Upper lobe of right lung (tissue), 1 donor: ENCODE results near the gene SHISAL1. TPM values are rescaled to one million over a fixed set of nuclear protein-coding genes. Genes with fewer than 3 reads are reported as not detected.

Source experiments
- ATAC-seq: fragments of 200-7000 bp; cut with Tn5 transposase; one replicate; pipeline ENCODE4 v1.9.1; 2020; ENCODE audit warnings: mild to moderate bottlenecking, moderate library complexity
- DNase-seq: peaks from one replicate; pipeline ENCODE4 v3.0.0-alpha.2; 2020
- H3K27ac ChIP-seq: fragments of 200-600 bp; one replicate; pipeline ENCODE4 v1.8.0; 2022
- H3K27me3 ChIP-seq: fragments of 200-600 bp; one replicate; pipeline ENCODE4 v1.8.0; 2022; ENCODE audit warnings: mild to moderate bottlenecking
- H3K36me3 ChIP-seq: fragments of 200-600 bp; one replicate; pipeline ENCODE4 v1.8.0; 2022
- H3K4me1 ChIP-seq: fragments of 200-600 bp; one replicate; pipeline ENCODE4 v1.8.0; 2022
- H3K4me3 ChIP-seq: fragments of 200-600 bp; one replicate; pipeline ENCODE4 v1.8.0; 2022; ENCODE audit warnings: mild to moderate bottlenecking
- H3K9me3 ChIP-seq: fragments of 200-600 bp; one replicate; pipeline ENCODE4 v1.8.0; 2022
- intact Hi-C: fragments of 100-400 bp; cut with DNase I; formaldehyde crosslinking; loops from one replicate; pipeline ENCODE4 v1.11.0; 2022
- total RNA-seq: library from RNA; stranded (reverse); fragmentation: NEBNext Ultra II Directional; extraction: Animal tissue kit (Norgen Biotek cat#: 25700); gene quantifications from one replicate; pipeline ENCODE4 v1.2.1, GENCODE V29; 2021
- TF ChIP-seq, protein P1 (sequence below): fragments of 200-600 bp; IDR thresholded peaks from one replicate; pipeline ENCODE4 v1.8.0; 2022; ENCODE audit warnings: antibody characterized with exemption
- donor health status: DM: no; HTN: yes; CAD: no; lungs with severe emphysema.

The SHISAL1 gene
- total RNA-seq, 1 donor from 2014 or later, result 1.0 TPM

DNA sequence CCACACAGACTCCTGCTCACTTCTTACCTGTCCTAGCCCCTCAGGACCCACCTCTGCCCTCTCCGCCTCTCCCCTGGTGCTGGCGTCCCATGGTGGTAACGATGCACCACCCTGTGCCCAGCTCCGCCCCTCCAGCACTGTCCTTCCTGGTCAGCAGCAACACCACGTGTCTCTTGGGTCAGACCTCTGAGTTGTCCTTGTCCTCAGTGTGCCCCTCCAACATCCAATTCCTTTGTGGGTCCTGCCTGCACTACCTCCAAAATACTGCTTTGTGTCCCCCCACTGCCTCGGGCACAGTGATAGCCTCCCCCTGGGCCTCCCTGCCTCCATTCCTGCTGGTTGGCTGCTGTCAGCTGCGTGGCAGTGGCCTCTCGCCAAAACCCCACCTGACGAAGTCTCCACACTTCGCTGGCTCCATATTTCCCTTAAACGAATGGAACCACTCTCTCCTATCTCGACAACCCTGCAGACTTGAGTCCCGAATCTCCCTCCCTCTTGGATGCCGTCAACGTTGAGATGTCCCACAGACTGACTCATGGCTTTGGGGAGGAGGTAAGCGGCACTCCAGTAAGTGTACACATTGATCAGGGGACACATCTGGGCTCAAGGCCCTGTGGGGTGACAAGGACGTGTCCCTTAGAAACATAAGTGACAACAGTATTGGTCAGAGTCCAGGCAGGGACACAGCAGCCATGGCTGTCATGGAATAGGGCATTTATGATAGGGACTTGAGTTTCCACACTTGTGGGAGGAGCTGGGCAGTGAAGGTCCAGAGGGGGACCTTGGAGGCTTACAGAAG is 42.8 kb downstream of the SHISAL1 start:
- no peak overlapping the region for H3K27ac ChIP-seq
- TF ChIP-seq, protein P1, sequence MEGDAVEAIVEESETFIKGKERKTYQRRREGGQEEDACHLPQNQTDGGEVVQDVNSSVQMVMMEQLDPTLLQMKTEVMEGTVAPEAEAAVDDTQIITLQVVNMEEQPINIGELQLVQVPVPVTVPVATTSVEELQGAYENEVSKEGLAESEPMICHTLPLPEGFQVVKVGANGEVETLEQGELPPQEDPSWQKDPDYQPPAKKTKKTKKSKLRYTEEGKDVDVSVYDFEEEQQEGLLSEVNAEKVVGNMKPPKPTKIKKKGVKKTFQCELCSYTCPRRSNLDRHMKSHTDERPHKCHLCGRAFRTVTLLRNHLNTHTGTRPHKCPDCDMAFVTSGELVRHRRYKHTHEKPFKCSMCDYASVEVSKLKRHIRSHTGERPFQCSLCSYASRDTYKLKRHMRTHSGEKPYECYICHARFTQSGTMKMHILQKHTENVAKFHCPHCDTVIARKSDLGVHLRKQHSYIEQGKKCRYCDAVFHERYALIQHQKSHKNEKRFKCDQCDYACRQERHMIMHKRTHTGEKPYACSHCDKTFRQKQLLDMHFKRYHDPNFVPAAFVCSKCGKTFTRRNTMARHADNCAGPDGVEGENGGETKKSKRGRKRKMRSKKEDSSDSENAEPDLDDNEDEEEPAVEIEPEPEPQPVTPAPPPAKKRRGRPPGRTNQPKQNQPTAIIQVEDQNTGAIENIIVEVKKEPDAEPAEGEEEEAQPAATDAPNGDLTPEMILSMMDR, result no peak
- no peaks in the 10 kb centered on the region for H3K4me1 ChIP-seq
- H3K27me3 ChIP-seq, result no peaks in the 10 kb centered on the region
- no peaks in the 10 kb centered on the region for H3K36me3 ChIP-seq
- intact Hi-C loops, result no loop called here
- ATAC-seq (no peak), DNase-seq (no peak)
- no peak overlapping the region for H3K4me3 ChIP-seq
- no peaks in the 10 kb centered on the region for H3K9me3 ChIP-seq

DNA sequence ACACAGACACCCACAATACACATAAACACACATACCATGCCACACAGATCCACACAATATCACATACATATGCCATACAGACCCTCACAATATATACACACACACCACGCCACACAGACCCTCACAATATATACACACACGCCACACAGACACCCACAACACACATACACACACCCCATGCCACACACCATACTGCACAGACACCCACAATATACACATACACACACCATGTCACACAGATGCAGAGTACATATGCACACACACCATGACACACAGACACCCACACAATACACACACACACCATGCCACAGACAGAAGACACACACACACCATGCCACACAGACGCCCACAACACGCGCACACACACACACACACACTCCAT is 43.6 kb downstream of the SHISAL1 start:
- DNase-seq, result no peak
- intact Hi-C loops, result no loop called here
- H3K4me3 ChIP-seq, result no peak overlapping the region
- TF ChIP-seq, protein P1, result no peak
- no peaks in the 10 kb centered on the region for H3K27me3 ChIP-seq
- H3K27ac ChIP-seq, result no peak overlapping the region
- H3K4me1 ChIP-seq, result no peaks in the 10 kb centered on the region
- no peaks in the 10 kb centered on the region for H3K9me3 ChIP-seq
- no peaks in the 10 kb centered on the region for H3K36me3 ChIP-seq
- ATAC-seq, result no peak

DNA sequence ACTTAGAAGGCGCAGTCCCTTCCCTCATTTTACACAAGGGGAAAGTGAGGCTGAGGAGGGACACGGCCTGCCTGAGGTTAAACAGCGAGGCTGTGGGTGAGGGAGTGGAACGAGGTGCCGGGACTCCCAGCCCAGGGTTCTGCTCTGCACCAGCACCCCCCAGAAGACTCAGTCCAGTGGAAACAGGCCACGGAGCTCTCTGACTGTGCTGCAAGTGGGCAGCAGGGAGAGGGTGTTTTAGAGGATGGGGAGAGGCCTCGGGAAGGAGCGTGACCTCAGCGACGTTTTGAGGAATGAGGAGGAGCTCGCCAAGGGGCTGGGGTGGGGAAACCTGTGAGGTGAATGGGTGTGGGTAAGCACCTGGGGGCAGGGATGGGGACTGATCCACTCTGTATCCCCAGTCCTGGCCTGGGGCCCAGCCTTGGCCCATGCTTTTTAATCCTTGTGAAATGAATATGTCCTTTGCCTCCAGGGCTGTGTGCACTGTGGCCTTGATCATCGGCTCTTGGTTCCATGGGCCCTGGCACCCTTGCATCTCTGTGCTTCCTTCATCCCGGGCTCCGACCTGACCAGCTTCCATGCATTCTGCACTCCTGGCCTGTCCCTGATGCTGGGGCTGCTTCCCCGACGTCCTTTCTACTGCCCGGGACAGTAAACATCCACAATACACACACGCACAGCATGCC is 44.2 kb downstream of the SHISAL1 start:
- Histone ChIP-seq H3K27me3 (no peaks in the 10 kb centered on the region), H3K4me1 (no peaks in the 10 kb centered on the region), H3K27ac (no peak overlapping the region), H3K4me3 (no peak overlapping the region), H3K36me3 (no peaks in the 10 kb centered on the region), H3K9me3 (no peaks in the 10 kb centered on the region)
- no peak for ATAC-seq
- no peak for DNase-seq
- intact Hi-C loops, result no loop called here
- TF ChIP-seq, protein P1, result no peak

DNA sequence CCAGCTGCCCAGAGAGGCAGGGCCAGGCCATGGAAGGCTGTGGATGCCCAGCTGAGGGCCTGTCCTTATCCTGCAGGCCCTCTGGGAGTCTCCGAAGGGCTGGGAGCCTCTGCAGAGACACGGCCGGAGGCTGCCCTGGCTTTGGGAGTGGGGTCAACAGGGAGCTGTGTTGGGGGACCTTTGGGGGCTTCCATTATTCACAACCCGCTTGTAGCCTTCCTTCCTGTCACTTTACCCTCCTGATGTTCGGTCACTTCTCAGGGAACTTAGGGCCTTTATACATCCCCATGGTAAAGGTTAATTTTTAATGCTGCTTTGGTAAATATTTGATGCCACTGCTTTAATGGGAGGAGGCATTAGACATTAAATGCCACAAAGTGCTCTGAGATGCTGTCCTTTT is 44.9 kb downstream of the SHISAL1 start:
- Histone ChIP-seq H3K27me3 (no peaks in the 10 kb centered on the region), H3K4me3 (no peak overlapping the region), H3K9me3 (no peaks in the 10 kb centered on the region), H3K4me1 (no peaks in the 10 kb centered on the region), H3K36me3 (no peaks in the 10 kb centered on the region), H3K27ac (no peak overlapping the region)
- DNase-seq, result no peak
- no peak for ATAC-seq
- intact Hi-C loops, result no loop called here
- TF ChIP-seq, protein P1, result no peak

DNA sequence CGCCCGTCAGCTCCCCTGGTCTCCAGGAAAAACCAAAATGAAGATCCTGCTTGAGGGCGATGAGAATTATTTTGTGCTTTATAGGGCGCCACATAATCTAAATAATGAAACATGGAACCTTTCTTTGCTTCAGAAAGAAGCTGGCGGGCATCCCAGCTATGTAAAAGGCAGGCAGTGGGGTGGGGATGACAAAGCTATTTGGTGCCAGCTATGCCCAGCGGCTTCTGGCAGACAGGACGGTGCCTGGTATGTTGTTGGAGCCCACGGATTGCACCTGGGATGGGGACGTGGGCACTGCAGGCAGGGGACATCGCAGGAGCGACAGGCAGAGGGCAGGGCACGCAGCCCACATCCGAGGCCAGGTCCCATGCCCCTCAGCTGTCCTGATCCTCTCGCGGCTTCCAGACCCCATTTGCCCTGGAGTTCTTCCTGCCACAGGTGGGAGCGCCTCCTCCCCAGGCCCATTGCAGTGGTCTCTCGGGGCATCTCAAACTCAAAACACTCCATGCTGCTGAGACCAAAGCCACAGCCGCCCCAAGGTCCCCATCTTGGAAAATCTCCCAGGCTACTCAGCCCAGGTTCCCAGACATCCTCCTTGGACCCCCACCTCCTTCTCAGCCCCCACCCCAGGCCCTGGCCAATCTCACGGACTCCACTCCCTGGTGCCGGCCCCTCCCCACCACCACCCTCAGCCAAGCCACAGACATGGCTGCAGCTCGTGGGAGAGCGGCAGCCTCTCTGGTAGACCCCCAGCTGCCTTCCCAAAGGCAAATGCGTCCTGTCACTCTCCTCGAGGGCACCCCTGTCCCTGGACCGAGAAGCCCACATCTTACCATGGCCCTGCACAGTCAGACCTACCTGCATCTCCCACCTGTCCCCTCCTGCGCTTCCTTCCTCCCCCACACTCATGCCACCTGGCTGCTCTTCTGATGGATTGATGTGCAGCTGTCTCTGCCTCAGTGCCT is 45.7 kb downstream of the SHISAL1 start:
- Histone ChIP-seq H3K27me3 (no peaks in the 10 kb centered on the region), H3K4me3 (no peak overlapping the region), H3K9me3 (no peaks in the 10 kb centered on the region), H3K4me1 (no peaks in the 10 kb centered on the region), H3K27ac (no peak overlapping the region), H3K36me3 (no peaks in the 10 kb centered on the region)
- DNase-seq (no peak), ATAC-seq (no peak)
- intact Hi-C loops, result no loop called here
- TF ChIP-seq, protein P1, result no peak
